ENCODE measurements around the gene PKNOX2.

DNA sequence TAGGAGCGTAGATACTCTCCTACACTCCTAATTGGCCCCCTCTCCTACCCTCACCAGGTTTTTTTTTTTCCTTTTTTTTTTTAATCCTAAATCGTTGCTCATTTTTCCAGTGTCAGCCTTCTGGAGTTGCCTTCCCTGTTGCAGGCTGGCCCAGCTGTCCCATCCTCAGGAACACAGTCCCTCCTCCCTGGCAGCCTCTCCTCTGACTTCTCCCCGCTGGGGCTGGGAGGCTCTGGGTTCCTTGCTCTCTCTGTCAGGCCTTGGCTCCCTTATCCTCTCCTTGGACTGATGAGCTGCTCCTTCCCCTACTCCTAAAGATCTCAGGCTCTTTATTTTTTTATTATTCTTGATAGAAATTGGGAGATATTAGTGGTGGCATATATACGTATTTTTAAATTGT lies 62.2 kb downstream of the PKNOX2 start:
- TF ChIP-seq, protein P1, sequence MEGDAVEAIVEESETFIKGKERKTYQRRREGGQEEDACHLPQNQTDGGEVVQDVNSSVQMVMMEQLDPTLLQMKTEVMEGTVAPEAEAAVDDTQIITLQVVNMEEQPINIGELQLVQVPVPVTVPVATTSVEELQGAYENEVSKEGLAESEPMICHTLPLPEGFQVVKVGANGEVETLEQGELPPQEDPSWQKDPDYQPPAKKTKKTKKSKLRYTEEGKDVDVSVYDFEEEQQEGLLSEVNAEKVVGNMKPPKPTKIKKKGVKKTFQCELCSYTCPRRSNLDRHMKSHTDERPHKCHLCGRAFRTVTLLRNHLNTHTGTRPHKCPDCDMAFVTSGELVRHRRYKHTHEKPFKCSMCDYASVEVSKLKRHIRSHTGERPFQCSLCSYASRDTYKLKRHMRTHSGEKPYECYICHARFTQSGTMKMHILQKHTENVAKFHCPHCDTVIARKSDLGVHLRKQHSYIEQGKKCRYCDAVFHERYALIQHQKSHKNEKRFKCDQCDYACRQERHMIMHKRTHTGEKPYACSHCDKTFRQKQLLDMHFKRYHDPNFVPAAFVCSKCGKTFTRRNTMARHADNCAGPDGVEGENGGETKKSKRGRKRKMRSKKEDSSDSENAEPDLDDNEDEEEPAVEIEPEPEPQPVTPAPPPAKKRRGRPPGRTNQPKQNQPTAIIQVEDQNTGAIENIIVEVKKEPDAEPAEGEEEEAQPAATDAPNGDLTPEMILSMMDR (IDR thresholded peaks at IDR 0.05) = no peak
- no peak for TF ChIP-seq ZNF232 (CRISPR knock-in tag; IDR thresholded peaks at IDR 0.05)
- no peak for TF ChIP-seq ZNF121 (CRISPR knock-in tag; IDR thresholded peaks at IDR 0.05)
- no peak for TF ChIP-seq NFE2L1 (CRISPR knock-in tag; IDR thresholded peaks at IDR 0.05)
- TF ChIP-seq, protein P2, sequence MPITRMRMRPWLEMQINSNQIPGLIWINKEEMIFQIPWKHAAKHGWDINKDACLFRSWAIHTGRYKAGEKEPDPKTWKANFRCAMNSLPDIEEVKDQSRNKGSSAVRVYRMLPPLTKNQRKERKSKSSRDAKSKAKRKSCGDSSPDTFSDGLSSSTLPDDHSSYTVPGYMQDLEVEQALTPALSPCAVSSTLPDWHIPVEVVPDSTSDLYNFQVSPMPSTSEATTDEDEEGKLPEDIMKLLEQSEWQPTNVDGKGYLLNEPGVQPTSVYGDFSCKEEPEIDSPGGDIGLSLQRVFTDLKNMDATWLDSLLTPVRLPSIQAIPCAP (CRISPR knock-in tag; IDR thresholded peaks at IDR 0.05) = no peak
- TF ChIP-seq, protein P3, sequence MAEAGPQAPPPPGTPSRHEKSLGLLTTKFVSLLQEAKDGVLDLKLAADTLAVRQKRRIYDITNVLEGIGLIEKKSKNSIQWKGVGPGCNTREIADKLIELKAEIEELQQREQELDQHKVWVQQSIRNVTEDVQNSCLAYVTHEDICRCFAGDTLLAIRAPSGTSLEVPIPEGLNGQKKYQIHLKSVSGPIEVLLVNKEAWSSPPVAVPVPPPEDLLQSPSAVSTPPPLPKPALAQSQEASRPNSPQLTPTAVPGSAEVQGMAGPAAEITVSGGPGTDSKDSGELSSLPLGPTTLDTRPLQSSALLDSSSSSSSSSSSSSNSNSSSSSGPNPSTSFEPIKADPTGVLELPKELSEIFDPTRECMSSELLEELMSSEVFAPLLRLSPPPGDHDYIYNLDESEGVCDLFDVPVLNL (CRISPR knock-in tag; IDR thresholded peaks at IDR 0.05; ENCODE audit: borderline replicate concordance, low read depth) = no peak
- no peak for TF ChIP-seq TP53 (CRISPR knock-in tag; IDR thresholded peaks at IDR 0.05)
- TF ChIP-seq ZNF416 (CRISPR knock-in tag; IDR thresholded peaks at IDR 0.05) = no peak
- TF ChIP-seq JUN (CRISPR knock-in tag; IDR thresholded peaks at IDR 0.05) = no peak
- no peak for TF ChIP-seq ESRRA (CRISPR knock-in tag; IDR thresholded peaks at IDR 0.05; ENCODE audit: borderline replicate concordance)
- no peak for TF ChIP-seq CREM (CRISPR knock-in tag; IDR thresholded peaks at IDR 0.05)
- no peak for TF ChIP-seq SOX15 (CRISPR knock-in tag; IDR thresholded peaks at IDR 0.05)
- TF ChIP-seq NR1H2 (CRISPR knock-in tag; IDR thresholded peaks at IDR 0.05) = no peak

Data from WTC11 (cell line).